GM12864 (cell line): ENCODE data around the gene AGK.
A peak's percentile ranks its signal among the peaks of the same experiment; 100 is the strongest.

Source experiments
- DNase-seq: peaks from one replicate; pipeline ENCODE4 v3.0.0-alpha.2; 2011; ENCODE audit warnings: low read depth
- H3K4me3 ChIP-seq: 2 replicates; pipeline ENCODE4 v1.5.1; 2011; ENCODE audit warnings: mild to moderate bottlenecking, low read depth, low read length, control low read depth
- CTCF ChIP-seq: IDR thresholded peaks from 2 replicates; pipeline ENCODE4 v1.5.1; 2011; ENCODE audit warnings: low read depth, mild to moderate bottlenecking, moderate library complexity, low read length, control low read depth, inconsistent platforms; ENCODE audit errors: missing control alignments

AGK gene

GRCh38 chr7:141649865-141650634 lies 98.8 kb downstream of the AGK start:
- peak; percentile 31 for DNase-seq
- TF ChIP-seq CTCF, result peak; percentile 75
- H3K4me3 ChIP-seq, result no peak overlapping the region

DNA sequence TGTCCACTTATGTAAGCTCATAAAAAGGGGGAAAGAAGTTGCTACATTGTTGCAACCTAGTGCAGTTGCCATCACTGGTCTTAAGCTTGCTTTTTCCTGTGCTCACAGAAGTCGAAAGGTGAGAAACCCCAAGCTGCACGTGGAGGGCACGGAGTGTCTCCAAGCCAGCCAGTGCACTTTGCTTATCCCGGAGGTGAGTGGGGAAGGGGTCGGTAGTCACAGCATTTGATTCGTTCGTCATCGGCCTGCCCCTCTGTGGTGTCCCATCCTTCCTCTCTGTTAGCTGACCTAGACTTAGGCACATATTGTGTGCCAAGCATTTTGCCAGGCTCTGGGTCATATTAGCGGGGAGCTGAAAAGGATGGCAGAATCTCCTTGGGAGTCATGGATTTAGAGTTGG lies 100.2 kb downstream of the AGK start:
- DNase-seq, result no peak
- no peak for TF ChIP-seq CTCF

DNA sequence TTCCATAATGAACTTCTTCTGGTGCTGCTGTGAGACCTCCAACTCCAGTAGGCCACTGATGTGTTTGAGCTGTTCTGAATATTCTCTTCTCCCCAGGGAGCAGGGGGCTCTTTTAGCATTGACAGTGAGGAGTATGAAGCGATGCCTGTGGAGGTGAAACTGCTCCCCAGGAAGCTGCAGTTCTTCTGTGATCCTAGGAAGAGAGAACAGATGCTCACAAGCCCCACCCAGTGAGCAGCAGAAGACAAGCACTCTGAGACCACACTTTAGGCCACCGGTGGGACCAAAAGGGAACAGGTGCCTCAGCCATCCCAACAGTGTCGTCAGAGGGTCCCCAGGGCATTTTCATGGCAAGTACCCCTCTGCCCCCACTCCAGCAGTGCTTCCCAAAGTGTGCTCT lies 101.5 kb downstream of the AGK start:
- TF ChIP-seq CTCF, result peak; percentile 6
- DNase-seq, result no peak
- no peak overlapping the region for H3K4me3 ChIP-seq

More for the DNA sequence above, 100.2 kb downstream of the AGK start:
- H3K4me3 ChIP-seq, result no peak overlapping the region

GRCh38 chr7:141654551-141654950 lies 103.3 kb downstream of the AGK start:
- peak; percentile 62 for TF ChIP-seq CTCF
- H3K4me3 ChIP-seq, result no peak overlapping the region
- peak; percentile 22 for DNase-seq

GRCh38 chr7:141659501-141659900 lies 108.3 kb downstream of the AGK start:
- DNase-seq, result no peak
- no peak for TF ChIP-seq CTCF
- no peak overlapping the region for H3K4me3 ChIP-seq

- H3K4me3 ChIP-seq, result no peak overlapping the region
- DNase-seq, result no peak
- TF ChIP-seq CTCF, result no peak
Measured at GRCh38 chr7:141660259-141660658, 109.0 kb downstream of the AGK start.
